CD4-positive, alpha-beta T cell treated with Interleukin-17A for 4 hours (primary cell): ENCODE results near the gene C4orf46.

Experiments used
- DNase-seq: peaks from one replicate; pipeline ENCODE4 v3.0.0-alpha.2; 2020; ENCODE audit warnings: mixed read lengths

The C4orf46 gene

DNA sequence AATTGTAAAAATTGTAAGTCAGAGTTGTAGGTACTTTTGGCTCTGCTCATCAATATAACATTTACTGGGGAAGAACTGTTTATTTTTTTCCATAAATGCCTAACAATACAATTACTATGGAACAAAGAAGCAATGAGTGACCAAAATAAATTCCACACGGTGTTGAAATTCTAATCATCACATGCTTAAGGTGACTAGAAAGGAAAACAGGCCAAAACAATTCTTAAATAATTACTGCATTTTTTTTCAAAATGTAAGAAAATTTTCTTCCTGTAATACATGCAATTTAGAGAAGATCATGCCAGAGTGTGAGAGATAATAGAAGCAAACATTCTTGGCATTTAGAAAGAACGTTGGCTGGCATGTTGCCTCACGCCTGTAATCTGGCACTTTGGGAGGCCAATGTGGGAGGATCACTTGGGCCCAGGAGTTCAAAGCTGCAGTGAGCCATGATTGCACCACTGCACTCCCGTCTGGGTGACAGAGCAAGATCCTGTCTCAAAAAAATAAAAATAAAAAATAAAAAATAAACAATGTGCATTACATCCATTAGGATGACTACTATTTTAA, 22.5 kb downstream of the C4orf46 start:
- no peak for DNase-seq

DNA sequence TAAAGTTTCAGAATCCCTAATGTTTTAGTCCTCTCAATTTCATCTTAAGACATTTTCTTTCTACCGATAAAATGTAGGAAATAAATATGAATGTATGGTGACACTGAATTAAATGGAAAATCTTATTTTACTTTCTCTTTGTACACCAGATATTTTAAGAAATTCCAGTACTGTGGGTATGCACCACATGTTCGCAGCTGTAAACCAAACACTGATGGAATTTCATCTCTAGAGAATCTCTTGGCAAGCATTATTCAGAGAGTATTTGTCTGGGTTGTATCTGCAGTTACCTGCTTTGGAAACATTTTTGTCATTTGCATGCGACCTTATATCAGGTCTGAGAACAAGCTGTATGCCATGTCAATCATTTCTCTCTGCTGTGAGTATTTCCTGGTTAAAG, 26.9 kb downstream of the C4orf46 start:
- DNase-seq = no peak

DNA sequence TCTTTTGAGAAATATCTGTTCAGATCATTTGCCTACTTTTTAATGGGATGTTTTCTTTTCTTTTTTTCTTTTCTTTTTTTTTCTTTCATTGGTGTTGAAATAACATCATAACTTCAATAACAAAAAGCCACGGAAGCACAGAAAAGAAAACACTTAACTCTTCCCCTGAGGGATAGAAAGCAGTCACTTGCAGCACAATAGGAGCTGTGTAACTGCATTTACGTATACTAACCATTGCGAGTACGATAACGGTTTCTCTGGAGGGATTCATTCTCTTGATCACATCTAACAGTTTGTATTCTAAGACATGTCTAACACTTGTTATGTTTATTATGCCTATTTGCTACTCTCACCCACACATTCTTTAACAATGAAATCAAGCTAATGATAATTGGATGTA, 27.3 kb downstream of the C4orf46 start:
- DNase-seq = no peak

DNA sequence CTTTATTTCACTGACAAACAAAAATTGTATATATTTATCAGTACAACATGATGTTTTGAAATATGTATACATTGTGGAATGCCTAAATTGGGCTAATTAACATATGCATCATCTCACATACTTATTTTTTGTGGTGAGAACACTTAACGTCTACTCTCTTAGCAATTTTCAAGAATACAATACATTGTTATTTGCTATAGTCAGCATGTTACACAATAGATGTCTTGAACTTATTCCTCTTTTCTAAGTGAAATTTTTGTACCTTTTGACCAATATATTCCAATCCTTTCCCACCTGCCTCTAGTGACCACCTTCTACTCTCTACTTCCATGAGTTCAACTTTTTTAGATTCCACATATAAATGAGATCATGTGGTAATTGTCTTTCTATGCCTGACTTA, 35.1 kb downstream of the C4orf46 start:
- no peak for DNase-seq

DNA sequence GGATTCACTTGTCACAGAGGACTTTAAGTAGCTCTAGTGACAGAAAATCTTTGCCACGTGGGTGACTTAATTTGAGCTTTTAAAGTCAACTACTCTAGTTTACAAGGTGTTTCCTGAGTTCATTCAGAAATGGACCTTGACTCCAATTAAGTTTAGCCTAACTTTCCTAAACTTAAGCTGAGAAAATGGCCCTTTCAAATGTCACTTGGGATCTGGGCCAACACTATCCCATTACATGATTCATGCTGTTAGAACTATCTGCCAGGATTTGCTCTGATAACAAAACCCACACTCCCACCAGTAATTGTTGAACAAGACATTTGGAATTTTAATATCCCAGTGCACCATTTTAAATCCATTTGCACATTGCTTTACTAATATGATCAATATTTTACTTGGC, 40.8 kb downstream of the C4orf46 start:
- no peak for DNase-seq

DNA sequence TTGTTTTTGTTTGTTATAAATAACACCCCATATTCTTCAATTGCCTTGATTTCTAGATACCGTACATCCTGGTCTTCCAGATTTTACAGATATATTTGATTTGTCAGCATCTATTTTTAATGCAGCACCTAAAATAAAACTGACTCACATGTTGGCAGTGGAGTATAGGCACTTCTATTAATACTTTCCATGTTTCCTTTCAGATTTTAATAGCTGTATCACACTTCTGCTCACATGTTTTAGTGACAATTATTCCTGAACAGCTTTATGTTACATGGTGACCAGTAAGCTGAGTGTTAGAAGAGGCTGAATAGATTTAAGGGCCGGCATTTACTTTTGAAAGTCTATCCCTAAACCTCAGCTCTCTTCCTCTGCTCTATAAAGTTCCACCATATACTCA, 46.1 kb downstream of the C4orf46 start:
- DNase-seq = no peak

DNA sequence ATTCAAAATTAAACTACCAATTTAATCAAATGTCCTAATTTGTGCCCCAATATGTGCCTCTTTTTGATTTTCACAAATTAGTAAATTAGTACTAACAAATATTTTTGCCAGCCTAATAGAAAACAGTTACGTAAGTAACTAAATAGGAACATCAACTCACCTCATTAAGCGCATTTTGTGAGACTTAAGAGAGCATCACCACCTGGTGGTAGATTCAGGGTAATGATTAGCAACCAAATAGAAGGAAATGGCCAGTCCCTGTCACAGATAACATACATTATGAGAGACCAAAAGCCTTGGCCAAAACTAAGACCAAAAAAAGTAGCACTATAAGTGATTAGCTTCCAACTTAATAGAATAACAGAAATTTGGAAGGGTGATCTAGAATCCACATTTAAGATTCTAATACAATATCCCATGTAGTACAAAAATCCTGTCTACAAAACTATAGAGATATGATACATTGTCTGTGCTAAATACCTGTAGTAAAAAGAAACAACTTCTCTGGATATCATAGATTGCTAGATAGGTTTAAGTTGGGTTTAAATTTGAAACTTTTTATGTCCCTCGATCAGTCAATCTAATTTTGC, 46.7 kb downstream of the C4orf46 start:
- no peak for DNase-seq

DNA sequence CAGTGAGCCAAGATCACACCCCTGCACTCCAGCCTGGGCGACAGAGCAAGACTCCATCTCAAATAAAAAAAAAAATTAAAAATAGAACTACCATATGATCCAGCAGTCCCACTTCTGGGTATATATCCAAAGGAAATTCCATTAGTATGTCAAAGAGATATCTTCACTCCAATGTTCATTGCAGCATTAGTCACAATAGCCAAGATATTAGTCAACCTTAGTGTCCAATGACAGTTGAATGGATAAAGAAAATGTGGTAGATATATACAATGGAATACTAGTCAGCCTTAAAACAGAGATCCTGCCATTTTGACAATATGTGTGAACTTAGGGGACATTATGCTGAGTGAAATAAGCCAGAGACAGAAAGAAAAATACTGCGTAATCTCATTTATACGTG, 49.4 kb downstream of the C4orf46 start:
- no peak for DNase-seq

DNA sequence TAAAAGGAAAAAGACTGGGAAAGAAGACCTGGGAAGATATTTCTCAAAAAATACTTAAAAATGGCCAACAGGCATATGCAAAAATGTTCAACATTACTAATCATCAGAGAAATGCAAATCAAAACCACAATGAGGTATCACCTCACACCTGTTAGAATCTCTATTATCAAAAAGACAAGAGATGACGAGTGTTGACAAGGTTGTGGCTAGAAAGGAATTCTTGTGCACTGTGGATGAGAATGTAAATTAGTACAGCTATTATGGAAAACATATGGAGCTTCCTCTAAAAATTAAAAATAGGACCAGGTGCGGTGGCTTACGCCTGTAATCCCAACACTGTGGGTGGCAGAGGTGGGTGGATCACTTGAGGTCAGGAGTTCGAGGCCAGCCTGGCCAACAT, 50.0 kb downstream of the C4orf46 start:
- no peak for DNase-seq

DNA sequence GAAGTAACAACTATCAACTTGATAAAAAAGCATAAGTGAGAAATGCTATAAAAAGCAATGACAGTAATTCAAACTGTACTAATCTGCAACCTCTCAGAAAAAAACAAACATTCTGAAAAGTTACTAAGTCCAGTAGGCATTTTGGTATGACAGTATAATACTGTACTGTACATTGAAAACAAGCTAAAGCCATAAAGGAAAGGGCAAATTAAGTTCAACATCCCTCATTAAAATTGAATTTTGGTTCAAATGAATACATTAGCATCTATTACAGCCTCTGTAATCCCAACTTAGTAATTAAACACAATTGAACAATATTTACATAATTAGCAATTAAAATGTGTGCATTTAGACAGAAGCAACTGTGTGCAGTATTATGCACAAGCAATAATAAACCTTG, 53.7 kb downstream of the C4orf46 start:
- DNase-seq = no peak
